OCI-LY1 (cell line): ENCODE results near the gene AIFM1.

ENCODE experiments used
- H2AFZ ChIP-seq: fragments of 200-600 bp; sonication (generic), shearing (Covaris generic); 2 replicates; pipeline ENCODE4 v1.6.0; 2014; ENCODE audit warnings: antibody characterized with exemption, mild to moderate bottlenecking, low read length
- H3F3A ChIP-seq: fragments of 200-600 bp; sonication (generic), shearing (Covaris generic); 2 replicates; pipeline ENCODE4 v1.6.0; 2014; ENCODE audit warnings: mild to moderate bottlenecking, antibody characterized with exemption, low read length, moderate library complexity; ENCODE audit not compliant: insufficient read depth
- H3K27ac ChIP-seq: fragments of 200-600 bp; sonication (generic); 2 replicates; pipeline ENCODE4 v1.5.1; 2014; ENCODE audit warnings: low read length, mixed run types, mild to moderate bottlenecking, low read depth; ENCODE audit not compliant: poor library complexity, severe bottlenecking
- H3K27me3 ChIP-seq: fragments of 200-600 bp; sonication (generic); 2 replicates; pipeline ENCODE4 v1.6.0; 2014; ENCODE audit warnings: antibody characterized with exemption, mild to moderate bottlenecking, low read length, moderate library complexity; ENCODE audit not compliant: insufficient read depth
- H3K36me3 ChIP-seq: fragments of 200-600 bp; sonication (generic); 2 replicates; pipeline ENCODE4 v1.6.1; 2014; ENCODE audit warnings: mild to moderate bottlenecking, antibody characterized with exemption, low read length, moderate library complexity, mixed read lengths; ENCODE audit not compliant: insufficient read depth
- H3K4me1 ChIP-seq: fragments of 200-600 bp; sonication (generic); 2 replicates; pipeline ENCODE4 v1.5.1; 2014; ENCODE audit warnings: mild to moderate bottlenecking, low read length, moderate library complexity; ENCODE audit not compliant: insufficient read depth, severe bottlenecking
- H3K4me2 ChIP-seq: fragments of 200-600 bp; sonication (generic), shearing (Covaris generic); 2 replicates; pipeline ENCODE4 v1.6.1; 2014; ENCODE audit warnings: low read length
- H3K4me3 ChIP-seq: fragments of 200-600 bp; sonication (generic); 2 replicates; pipeline ENCODE4 v1.5.1; 2014; ENCODE audit warnings: low read length, low read depth, mild to moderate bottlenecking, mixed read lengths; ENCODE audit not compliant: poor library complexity, severe bottlenecking
- H3K79me2 ChIP-seq: fragments of 200-600 bp; shearing (Covaris generic); 2 replicates; pipeline ENCODE4 v1.6.1; 2016; ENCODE audit warnings: mixed run types, low read length, mixed read lengths; ENCODE audit not compliant: insufficient read depth
- H3K9ac ChIP-seq: fragments of 200-600 bp; sonication (generic), shearing (Covaris generic); 2 replicates; pipeline ENCODE4 v1.6.1; 2014; ENCODE audit warnings: mild to moderate bottlenecking, low read length, mixed read lengths
- H3K9me2 ChIP-seq: fragments of 200-600 bp; sonication (generic), shearing (Covaris generic); 2 replicates; pipeline ENCODE4 v1.6.1; 2014; ENCODE audit warnings: low read depth, mild to moderate bottlenecking, low read length, mixed read lengths
- H3K9me3 ChIP-seq: fragments of 200-600 bp; shearing (Covaris generic); 2 replicates; pipeline ENCODE4 v1.6.1; 2014; ENCODE audit warnings: low read length, mixed read lengths
- H4K20me1 ChIP-seq: fragments of 200-600 bp; sonication (generic), shearing (Covaris generic); 2 replicates; pipeline ENCODE4 v1.6.0; 2016; ENCODE audit warnings: mild to moderate bottlenecking, low read length; ENCODE audit not compliant: insufficient read depth
- CTCF ChIP-seq: fragments of 200-600 bp; sonication (generic), shearing (Covaris generic); IDR thresholded peaks from 2 replicates; pipeline ENCODE4 v1.5.1; 2017; ENCODE audit warnings: mild to moderate bottlenecking, antibody characterized with exemption, low read length, moderate library complexity, mixed read lengths
- EZH2 ChIP-seq: fragments of 200-600 bp; sonication (generic), shearing (Covaris generic); IDR thresholded peaks from 2 replicates; pipeline ENCODE4 v1.8.0; 2017; ENCODE audit warnings: borderline replicate concordance, mixed run types, mild to moderate bottlenecking, antibody characterized with exemption, low read length, moderate library complexity, mixed read lengths

Gene AIFM1

GRCh38 chrX:130090364-130090763, 75.3 kb downstream of the AIFM1 start:
- H3K4me1 ChIP-seq: peaks cover 61% of the 10 kb centered on the region
- no peaks in the 10 kb centered on the region for H4K20me1 ChIP-seq
- no peaks in the 10 kb centered on the region for H3K9me3 ChIP-seq

GRCh38 chrX:130086447-130087206, 79.0 kb downstream of the AIFM1 start:
- Histone ChIP-seq H3K27ac (peak overlapping the region; percentile 98), H2AFZ (no peak overlapping the region), H3K9me3 (no peaks in the 10 kb centered on the region), H4K20me1 (no peaks in the 10 kb centered on the region), H3K9me2 (no peaks in the 10 kb centered on the region), H3K4me2 (peak overlapping the region; percentile 57), H3K79me2 (no peaks in the 10 kb centered on the region), H3K36me3 (no peaks in the 10 kb centered on the region), H3F3A (no peaks in the 10 kb centered on the region), H3K27me3 (no peaks in the 10 kb centered on the region), H3K9ac (peak overlapping the region; percentile 63), H3K4me1 (peaks cover 78% of the 10 kb centered on the region), H3K4me3 (peak overlapping the region; percentile 42)
- TF ChIP-seq EZH2 (no peak), CTCF (no peak; the same call in 1 of the 2 replicates)

More at GRCh38 chrX:130090364-130090763, 75.3 kb downstream of the AIFM1 start:
- H3K4me3 ChIP-seq: no peak overlapping the region
- no peaks in the 10 kb centered on the region for H3K79me2 ChIP-seq
- no peaks in the 10 kb centered on the region for H3F3A ChIP-seq
- no peaks in the 10 kb centered on the region for H3K9me2 ChIP-seq
- H3K27me3 ChIP-seq: no peaks in the 10 kb centered on the region
- H3K36me3 ChIP-seq: no peaks in the 10 kb centered on the region
- H2AFZ ChIP-seq: no peak overlapping the region
- H3K27ac ChIP-seq: peak overlapping the region; percentile 66
- TF ChIP-seq CTCF (no peak), EZH2 (no peak)
- no peak overlapping the region for H3K9ac ChIP-seq
- no peak overlapping the region for H3K4me2 ChIP-seq

- H3K27me3 ChIP-seq: no peaks in the 10 kb centered on the region
- peak overlapping the region; percentile 57 for H3K4me2 ChIP-seq
- no peaks in the 10 kb centered on the region for H4K20me1 ChIP-seq
- no peaks in the 10 kb centered on the region for H3K9me3 ChIP-seq
- H3K36me3 ChIP-seq: peaks cover 3% of the 10 kb centered on the region; the same call in 1 of the 2 replicates
- TF ChIP-seq EZH2 (no peak), CTCF (no peak)
- no peaks in the 10 kb centered on the region for H3K9me2 ChIP-seq
- H3K9ac ChIP-seq: peak overlapping the region; percentile 49
- peak overlapping the region; percentile 42 for H3K4me3 ChIP-seq
- peak overlapping the region; percentile 98 for H3K27ac ChIP-seq
- peaks cover 71% of the 10 kb centered on the region for H3K4me1 ChIP-seq
- H3K79me2 ChIP-seq: no peaks in the 10 kb centered on the region
- no peaks in the 10 kb centered on the region for H3F3A ChIP-seq
- no peak overlapping the region for H2AFZ ChIP-seq
Observed at GRCh38 chrX:130085551-130086446, 79.8 kb downstream of the AIFM1 start.
